ENCODE results near the gene BRAF. TPM values are rescaled to one million over a fixed set of nuclear protein-coding genes. Genes with fewer than 3 reads are reported as not detected.

The BRAF gene
- total and polyA plus RNA-seq, 2 of the 8 experiments (the other 6 are each of a cell fraction or from before 2014, with no cell fraction given) = 11.4 to 32.6 TPM

DNA sequence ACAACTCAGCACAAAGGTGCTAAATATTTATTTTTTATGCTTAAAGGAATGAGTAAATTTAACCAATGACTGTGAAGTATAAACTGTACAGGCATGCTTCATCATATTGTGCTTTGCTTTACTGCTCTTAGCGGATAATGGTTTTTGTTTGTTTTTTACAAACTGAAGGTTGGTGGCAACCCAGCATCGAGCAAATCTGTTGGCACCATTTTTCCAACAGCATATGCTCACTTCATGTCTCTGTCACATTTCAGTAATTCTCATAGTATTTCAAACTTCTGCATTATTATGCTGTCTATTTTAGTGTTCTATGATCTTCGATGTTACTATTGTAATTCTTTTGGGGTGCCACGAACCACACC lies 22.8 kb downstream of the BRAF start (continued):
- TF ChIP-seq GTF2F1 (IDR thresholded peaks at IDR 0.05; ENCODE audit: borderline replicate concordance, low read depth, low read length) (no peak), CEBPB (IDR thresholded peaks at IDR 0.05; ENCODE audit: low read depth, low read length) (no peak), EP300 (IDR thresholded peaks at IDR 0.05; ENCODE audit: borderline replicate concordance in 1 of 2, low read depth in 2 of 2, low read length in 2 of 2) (no peak), CHD2 (IDR thresholded peaks at IDR 0.05; ENCODE audit: low read length) (no peak)
